Right lung (tissue), 5 donors: Measurements from ENCODE around the gene ANKIB1. TPM values are rescaled to one million over a fixed set of nuclear protein-coding genes. Genes with fewer than 3 reads are reported as not detected.
"Not testable (repeated sequence)": the region's sequence is repeated elsewhere in the genome, so short reads cannot be mapped to it uniquely, and the experiment has no call there.

Source experiments
- DNase-seq, 2 donors: peaks; one replicate each; pipeline ENCODE4 v3.0.0-alpha.2; 2013
- polyA plus RNA-seq, 5 donors: library from polyadenylated mRNA; unstranded; fragments of 120-200 nt; gene quantifications; one replicate each; pipeline versions ENCODE4 v1.2.1 to v1.2.3, GENCODE V29; 2013; ENCODE audit warnings: inconsistent platforms in 1 of 5, low replicate concordance in 1 of 5; ENCODE audit not compliant: insufficient read length in 5 of 5, insufficient read depth in 1 of 5

The ANKIB1 gene
- polyA plus RNA-seq, 5 donors, result 31.2 to 51.1 (median 47.0) TPM

DNA sequence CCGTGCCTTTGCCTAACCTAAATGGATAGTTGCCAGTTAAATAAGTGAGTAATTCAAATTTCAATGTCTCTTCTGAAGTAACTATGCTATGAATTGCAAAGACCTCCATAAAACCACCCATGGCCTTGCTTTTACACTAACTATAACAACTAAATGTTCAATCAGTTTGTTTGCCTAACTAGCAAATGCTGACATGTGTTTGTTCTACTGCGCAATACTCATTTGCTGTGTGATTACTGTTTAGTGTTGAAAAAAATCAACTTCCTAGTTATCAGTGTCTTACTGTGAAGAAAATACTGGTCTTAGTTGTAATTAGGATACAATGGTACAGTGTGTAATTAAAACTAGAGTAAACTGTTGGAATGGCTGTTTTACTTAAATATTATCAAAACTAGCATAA lies 154.2 kb downstream of the ANKIB1 start:
- no peak for DNase-seq

DNA sequence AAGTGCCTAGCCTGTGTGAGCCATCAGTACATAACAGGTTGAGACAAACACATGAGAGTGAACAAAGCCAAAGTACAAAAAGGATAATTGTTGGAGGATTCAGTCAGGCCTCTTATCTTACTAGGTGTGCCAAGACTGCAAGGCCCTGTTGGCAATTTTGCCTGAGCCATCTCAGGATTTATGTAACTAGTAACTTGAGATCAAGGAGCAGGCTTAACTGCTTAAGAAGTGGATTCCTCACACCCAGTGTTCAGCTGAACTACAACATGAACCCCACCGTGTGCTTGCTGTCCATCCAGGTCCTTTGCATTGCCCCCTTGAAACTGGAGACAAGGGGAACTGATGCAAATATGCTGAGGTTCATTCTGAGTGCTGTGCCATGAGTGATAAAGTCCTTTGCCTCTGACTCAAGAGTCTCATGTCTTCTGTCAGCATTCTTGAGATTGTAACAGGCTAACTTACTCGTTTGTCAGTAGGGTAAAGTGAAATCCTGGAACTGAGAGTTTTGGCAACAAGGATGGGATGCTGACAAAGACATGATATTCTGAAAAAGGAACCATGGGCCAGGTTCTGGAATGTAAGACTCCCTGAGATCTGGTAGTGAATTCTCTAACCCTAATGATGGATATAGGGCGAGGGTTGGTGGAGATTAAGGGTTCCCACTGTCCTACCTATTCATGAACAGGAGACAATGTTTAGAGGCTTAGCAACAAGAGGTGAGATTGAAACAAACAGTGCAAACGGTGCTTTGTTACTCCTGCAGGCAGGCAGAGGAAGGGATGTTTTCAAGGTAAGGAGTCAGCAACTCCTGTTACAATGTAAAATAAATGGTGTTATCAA lies 157.4 kb downstream of the ANKIB1 start:
- DNase-seq, result no peak

DNA sequence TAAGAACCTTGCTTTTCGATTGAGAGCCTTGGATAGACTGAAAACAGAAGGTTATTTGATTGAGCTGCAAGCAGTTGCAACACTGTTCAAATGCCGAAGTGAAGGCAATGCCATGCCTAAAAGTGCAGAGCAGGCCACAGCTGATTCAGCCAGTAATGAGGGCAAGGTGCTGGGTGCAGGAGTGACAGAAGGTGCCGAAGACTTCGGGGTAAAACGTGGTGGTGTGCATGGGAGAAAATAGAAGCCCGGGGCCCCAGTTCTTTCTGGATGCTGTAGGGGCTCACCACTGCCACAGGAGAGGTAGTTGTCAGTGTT lies 157.9 kb downstream of the ANKIB1 start:
- DNase-seq, result no peak

DNA sequence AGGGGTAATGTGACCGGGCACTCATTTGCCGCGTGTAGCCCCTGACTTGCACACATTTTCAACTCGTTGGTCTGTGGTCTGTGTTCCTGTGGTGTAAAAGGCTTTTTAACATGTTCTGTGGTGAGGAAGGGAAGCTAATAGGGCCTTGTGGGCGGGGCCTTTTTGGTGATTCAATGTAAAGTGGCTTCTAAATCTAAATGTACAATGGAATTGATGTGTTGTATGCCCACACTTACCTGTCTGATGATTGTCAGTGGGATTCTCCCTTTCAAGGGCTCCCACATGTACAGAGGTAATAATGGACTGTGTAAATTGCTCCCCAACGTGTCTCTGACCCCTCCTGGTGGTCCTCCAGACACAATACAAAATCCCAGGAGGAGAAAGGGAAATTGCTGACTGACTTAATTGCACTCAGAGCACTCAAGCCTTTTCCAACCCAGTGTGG lies 158.4 kb downstream of the ANKIB1 start:
- no peak for DNase-seq

DNA sequence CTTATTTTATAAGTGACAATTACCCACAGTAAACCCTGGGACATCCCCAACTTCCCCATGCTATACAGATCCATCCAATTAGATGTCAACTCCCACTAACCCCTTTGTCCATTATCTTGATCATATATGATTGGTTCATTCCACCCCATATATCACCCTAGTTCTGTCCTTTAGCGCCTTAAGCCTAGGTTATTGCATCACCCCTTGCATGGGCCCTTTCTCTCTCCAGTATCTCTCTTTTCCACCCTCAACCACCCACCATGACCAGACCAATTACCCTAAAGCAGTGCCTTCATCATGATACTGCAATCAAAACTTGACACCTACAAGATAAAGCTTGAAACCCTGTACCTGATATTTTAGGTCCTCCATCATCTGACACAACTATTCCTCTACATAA lies 163.6 kb downstream of the ANKIB1 start:
- DNase-seq, result no peak

DNA sequence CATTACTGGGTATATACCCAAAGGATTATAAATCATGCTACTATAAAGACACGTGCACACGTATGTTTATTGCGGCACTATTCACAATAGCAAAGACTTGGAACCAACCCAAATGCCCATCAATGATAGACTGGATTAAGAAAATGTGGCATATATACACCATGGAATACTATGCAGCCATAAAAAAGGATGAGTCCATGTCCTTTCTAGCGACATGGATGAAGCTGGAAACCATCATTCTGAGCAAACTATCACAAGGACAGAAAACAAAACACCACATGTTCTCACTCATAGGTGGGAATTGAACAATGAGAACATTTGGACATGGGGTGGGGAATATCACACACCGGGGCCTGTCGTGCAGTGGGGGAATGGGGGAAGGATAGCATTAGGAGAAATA lies 164.4 kb downstream of the ANKIB1 start:
- DNase-seq, result not testable (repeated sequence)

DNA sequence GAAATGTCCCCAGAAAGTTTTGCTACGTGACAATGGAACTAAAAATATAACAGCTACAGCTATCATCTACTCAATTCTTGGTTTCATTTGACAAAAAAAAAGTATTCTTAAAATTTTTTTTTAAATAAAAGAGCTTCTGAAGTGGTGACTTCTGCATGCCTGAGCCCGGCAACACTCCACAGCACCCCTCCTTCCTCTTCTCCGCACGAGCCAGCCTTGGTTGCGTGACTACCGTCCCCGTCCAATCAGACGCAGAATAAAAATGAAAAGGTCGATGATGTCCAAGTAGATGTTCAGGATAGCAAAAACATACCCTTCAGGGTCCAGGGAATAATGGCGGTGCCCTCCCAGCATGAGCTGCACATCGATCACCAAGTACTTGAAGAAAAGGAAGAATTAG lies 167.0 kb downstream of the ANKIB1 start:
- DNase-seq, result no peak

DNA sequence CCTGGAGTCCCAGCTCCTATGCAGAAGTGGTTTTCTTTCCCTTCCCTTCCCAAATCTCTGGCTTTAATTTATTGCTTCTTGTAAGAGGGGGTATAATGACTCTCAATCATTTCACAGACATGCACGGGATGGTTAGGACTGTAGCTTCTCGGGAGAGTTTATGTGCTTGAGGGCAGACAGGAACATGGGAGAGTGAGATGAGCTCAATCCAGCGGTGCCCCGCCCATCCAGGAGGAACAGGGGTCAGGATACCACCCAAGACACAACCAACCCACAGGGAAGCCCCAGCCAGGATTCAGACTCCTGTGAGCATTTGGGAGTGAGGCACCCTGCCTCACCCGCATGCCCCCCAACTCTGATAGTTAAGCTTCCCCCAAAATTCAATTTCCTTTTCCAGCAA lies 167.8 kb downstream of the ANKIB1 start:
- no peak for DNase-seq

DNA sequence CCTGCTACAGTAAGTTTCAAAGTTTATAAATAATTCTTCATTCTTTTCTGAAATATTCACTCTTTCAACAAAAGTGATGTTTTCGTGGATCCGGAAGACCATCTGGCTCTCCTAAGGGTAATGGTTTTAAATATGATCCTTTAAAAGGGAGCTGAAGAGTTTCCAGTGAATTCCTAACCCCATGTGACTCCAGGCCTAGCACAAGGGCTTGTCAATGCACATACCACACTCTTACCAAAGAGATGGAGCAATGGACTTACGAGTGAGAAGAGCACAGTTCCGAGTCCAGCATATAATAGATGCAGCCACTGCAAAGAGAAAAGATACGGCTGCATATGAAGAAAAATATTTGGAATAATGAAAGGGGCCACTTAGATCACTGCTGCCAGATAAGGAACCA lies 169.5 kb downstream of the ANKIB1 start:
- DNase-seq, result no peak

DNA sequence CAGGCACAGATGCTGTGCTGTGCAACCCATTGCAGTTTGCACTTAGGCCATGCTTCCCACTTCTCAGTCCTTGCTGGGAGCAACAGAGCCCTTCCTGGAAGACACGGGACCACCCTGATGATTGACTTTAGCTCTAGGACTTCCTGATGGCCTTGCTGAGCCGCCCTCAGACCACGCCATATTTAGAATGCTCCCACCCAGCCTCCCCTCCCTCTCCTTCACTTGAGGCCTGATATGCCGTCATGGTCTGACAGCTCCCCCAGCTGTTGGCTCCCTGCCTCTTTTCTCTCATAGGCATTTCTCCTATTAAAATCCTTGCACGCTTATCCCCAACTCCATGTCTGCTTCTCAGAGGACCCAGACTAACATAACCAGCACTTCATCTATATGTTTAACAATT lies 172.1 kb downstream of the ANKIB1 start:
- DNase-seq, result no peak

DNA sequence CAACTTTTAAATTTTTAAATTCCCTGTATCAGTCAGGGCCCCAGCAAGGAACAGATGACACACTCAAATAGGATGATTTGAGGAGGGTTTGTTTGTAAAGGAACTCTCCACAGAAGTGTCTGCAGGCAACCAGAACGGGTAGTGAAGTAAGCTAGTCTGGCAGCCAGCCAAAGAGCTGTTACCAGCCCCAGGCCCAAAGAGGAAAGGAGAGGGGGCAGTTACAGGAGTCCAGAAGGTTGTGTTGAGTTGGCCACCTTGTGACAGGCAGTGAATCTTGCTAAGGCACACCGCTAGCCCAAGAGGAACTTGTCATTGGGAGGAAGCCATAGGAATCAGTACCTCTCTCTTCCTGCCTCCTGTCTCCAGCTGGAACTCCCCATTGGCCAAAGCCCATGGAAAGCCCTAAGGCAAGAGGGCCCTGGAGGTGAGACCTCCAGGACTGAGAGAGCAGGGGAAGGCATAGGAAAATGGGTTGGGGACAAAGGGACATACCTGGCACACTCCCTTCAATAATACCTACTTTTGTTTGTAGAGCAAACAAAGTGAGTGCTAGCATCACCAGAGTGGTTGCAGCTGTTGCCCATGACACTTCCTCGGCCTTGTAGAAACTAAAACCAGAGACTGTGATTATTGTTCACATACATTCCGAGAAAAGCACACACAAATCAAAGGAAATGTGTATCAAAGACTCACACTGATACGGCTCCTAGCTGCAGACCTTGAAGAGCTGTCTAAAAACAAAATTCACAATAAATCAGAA lies 176.1 kb downstream of the ANKIB1 start:
- no peak for DNase-seq

DNA sequence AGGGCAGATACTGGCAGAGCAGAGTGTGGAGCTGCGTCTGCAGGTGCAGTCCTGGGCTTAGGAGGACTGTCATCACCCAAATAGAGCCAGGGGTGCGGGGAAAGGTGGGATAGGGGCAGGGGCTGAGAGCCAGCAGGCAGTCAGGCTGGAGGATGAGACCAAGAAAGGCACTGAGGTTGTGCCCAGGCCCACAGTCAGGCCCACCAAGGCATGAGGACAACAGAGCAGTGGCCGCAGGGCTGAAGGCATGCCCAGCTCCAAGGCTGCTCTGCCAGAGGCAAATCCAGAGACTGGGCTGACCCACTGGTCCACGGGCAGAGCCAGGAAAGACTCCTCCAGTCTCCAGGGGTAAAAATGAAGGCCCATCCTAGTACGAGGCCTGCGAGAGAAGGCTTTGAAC lies 177.2 kb downstream of the ANKIB1 start:
- no peak for DNase-seq

DNA sequence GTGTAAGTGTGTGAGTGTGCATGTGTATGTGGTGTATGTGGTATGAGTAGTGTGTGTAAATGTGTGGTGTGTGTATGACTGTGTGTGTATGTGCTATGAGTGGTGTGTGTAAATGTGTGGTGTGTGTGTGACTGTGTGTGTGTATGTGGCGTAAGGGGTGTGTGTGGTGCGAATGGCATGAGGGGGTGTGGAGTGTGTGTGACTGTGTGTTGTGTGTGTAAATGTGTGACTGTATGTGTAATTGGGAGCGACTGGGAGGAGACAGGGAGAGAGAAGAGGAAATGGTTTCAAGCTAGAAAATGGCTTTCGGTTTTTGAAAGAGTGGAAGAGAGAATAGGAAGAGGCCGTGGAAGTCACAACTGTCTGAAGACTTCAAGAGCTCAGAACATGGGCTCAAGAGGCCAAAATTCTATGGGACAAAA lies 177.9 kb downstream of the ANKIB1 start:
- no peak for DNase-seq

DNA sequence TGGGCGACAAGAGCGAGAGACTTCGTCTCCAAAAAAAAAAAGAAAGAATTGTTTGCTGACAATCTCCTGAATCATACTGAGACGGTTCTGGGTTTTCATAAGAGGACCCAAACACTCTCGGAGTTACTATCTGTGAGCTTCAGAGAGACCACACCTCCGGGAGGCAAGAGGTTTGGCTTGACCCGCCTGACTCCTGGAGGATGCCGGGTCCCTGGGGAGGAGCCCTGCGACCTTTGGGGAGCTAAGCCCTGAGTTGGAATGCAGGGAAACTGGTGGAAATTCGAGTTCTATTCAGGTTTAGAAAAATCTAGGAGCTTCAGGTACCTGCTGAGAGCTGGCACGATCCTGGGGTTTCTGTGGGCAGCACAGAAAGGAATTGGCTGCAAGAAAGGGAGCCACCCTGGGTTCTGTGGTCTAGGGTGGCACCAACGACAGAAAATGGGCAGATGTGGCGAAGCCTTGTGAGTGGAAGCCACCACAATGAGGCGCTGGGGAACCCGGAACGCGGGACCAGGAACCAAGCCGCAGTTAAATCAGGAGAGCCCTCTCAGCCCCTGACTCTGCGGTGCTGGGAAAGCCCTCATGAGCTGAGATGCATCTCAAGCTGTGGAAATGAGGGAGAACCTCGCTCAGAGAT lies 179.7 kb downstream of the ANKIB1 start:
- no peak for DNase-seq

DNA sequence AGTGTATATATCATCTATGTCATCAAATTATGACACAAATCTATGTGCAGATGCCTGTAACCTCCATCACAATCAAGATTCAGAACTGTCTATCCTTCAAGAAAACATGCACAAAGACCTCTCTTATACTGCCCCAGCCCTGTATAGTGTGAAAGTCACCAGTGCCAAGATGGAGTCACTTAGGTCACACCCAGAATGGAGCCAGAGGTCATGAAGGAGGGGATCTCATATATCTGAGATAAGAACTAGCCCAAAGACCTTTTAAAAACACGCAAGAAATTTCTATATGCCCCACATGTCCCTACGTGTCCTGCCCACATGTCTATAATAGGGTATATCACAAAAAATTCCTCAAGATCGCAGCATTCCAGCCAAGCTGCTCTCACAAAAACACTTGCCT lies 181.4 kb downstream of the ANKIB1 start:
- no peak for DNase-seq

DNA sequence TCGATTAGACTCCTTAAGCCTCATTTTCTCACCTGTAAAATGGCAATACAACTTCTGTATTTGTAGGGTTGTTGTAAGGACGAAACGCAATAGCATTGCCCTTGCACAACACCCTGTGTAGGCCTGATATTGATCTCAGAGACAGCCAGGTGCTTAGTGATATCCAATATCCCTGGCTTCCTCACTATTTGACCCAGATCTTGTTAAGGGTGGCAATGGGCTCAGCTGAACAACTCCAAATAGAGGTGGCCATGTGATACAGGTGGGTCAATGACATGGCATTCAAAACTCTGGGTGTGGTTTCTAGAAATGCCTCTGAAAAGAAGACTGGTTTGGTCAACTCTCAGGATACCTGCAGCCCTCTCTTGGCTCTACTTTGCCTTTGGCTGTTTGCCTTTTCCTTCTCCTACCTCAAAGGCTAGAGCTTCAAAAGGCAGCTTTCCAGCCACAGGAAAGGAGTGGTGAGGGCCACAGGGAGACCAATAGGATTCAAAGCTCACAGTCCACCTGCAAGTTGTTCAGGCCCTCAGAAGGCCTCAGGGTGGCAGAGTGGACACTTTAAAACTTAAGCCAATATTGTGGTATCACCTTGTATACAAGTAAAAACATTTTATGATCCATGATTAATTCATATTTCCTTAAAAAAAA lies 186.6 kb downstream of the ANKIB1 start:
- no peak for DNase-seq

DNA sequence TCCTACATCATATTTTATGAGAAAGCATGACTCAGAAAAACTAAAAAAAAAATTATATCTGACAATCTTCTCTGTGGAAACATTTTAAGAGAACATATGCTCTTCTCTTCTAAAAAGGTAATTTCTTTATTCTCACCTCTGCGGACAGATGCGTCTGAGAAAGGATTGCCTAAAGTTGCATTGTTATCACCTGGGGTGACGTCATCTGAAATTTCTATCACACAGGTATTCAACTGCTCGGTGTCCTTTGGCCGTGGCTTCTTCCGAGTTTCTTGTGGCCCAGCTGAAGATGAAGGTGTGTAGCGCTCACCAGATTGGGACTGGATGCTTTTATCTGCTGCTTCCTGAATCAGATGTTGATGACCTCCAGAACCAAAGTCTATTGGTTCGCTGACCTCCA lies 187.2 kb downstream of the ANKIB1 start:
- DNase-seq, result no peak

DNA sequence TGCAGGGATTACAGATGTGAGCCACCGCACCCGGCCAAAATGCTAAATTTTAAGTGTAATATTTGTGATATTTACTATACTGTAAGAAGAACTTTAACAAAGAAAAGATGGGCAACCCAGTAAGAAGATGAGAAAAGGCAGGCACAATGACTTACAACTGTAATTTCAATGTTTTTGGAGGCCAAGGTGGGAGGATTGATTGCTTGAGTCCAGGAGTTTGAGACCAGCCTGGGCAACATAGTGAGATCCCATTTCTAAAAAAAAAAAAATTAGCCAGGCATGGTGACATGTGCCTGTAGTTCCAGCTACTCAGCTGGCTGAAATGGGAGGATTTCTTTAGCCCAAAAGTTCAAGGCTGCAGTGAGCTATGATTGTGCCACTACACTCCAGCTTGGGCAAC lies 189.8 kb downstream of the ANKIB1 start:
- no peak for DNase-seq

DNA sequence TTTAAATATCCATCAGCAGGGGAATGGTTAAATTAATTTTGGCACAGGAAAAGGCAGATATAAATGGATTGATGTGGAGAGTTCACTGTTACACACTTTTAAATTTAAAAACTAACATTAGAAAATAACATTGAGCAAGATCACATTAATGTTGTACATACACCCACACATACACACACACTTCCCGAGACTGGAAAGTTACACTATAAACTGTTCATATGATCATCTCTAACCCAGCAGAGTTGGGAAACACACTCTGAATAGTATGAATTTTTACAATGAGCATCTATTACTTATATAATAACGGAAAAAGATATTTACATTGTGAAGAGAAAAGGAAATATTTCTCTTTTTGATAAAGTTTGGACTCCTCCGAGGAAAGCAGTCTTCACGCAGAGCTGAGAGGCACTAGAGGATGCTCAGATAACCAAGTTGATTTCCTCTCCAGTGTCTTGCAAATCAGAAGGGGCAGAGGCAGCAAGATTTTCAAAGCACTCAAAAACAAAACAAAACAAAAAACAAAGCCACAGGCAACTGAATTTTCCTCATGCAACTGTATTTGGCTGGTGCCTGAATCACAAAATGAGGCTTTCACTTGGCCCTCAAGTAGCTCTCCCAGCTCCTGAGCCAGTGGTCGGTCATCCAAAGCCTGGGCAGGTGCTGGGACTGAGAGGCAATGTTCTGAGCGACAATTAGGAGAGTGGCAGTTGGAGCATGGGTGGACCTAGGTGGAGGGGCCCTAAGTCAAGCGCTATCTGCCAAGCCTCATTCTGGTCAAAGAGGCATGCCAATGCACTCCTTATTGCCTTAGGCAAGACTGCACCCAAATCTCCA lies 191.1 kb downstream of the ANKIB1 start:
- DNase-seq, result no peak

DNA sequence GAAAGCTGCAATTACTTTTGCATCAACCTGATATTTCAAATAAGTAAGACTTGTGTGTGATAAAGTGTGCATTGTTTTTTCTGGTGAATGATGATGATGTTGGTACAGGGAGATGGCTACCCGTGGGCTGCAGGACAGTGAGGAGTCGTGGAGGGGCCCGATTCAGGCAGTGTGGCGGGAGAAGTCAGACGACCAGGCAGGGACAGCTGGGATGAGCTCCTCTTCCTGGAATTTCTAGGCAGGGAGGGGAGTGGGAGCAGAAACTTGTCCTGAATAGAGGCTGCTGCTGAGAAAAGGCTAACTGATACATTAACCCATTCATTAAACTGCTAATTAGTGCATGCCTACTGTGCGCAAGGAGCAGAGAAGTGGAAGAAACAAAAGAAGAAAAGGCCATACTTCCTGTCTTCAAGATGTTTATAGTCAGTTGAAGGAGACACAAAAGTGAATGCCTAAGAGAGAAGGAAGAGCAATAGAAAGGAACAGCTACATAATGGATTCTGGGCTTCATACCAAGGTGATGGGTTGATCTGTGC lies 192.2 kb downstream of the ANKIB1 start:
- DNase-seq, result no peak

DNA sequence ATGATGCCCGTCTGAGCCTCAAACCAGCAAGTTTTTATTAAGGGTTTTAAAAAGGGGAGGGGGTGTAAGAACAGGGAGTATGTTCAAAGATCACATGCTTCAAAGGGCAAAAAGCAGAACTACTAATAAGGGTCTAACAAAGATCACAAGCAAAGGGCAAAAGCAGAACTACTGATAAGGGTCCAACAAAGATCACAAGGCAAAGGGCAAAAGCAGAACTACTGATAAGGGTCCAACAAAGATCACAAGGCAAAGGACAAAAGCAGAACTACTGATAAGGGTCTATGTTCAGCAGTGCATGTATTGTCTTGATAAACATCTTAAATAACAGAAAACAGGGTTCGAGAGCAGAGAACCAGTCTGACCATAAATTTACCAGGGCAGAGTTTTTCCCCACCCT lies 196.9 kb downstream of the ANKIB1 start:
- DNase-seq, result not testable (repeated sequence)
